ACC112 (cell line): ENCODE data around the gene IP6K2.

ENCODE experiments used
- H2AFZ ChIP-seq: fragments of 200-600 bp; sonication (generic); one replicate; pipeline ENCODE4 v1.6.0; 2017; ENCODE audit warnings: antibody characterized with exemption, low read length; ENCODE audit not compliant: unreplicated experiment
- H3K27ac ChIP-seq: fragments of 200-600 bp; sonication (generic); 2 replicates; pipeline ENCODE4 v1.5.1; 2014; ENCODE audit warnings: low read depth, mild to moderate bottlenecking, antibody characterized with exemption, low read length, moderate library complexity
- H3K27me3 ChIP-seq: fragments of 200-600 bp; sonication (generic); 2 replicates; pipeline ENCODE4 v1.6.1; 2014; ENCODE audit warnings: mild to moderate bottlenecking, antibody characterized with exemption, low read length, moderate library complexity, mixed read lengths; ENCODE audit not compliant: insufficient read depth
- H3K36me3 ChIP-seq: fragments of 200-600 bp; sonication (generic); 2 replicates; pipeline ENCODE4 v1.6.1; 2016; ENCODE audit warnings: mild to moderate bottlenecking, antibody characterized with exemption, low read length, moderate library complexity, mixed read lengths; ENCODE audit not compliant: insufficient read depth
- H3K4me1 ChIP-seq: fragments of 200-600 bp; sonication (generic); one replicate; pipeline ENCODE4 v1.6.1; 2016; ENCODE audit warnings: low read length, mixed read lengths; ENCODE audit not compliant: insufficient read depth, unreplicated experiment, control insufficient read depth
- H3K4me3 ChIP-seq: fragments of 200-600 bp; sonication (generic); 2 replicates; pipeline ENCODE4 v1.5.1; 2014; ENCODE audit warnings: mild to moderate bottlenecking, low read depth, low read length
- H3K79me2 ChIP-seq: fragments of 200-600 bp; sonication (generic); one replicate; pipeline ENCODE4 v1.6.0; 2016; ENCODE audit warnings: low read length; ENCODE audit not compliant: control insufficient read depth, unreplicated experiment, insufficient read depth

Gene IP6K2

DNA sequence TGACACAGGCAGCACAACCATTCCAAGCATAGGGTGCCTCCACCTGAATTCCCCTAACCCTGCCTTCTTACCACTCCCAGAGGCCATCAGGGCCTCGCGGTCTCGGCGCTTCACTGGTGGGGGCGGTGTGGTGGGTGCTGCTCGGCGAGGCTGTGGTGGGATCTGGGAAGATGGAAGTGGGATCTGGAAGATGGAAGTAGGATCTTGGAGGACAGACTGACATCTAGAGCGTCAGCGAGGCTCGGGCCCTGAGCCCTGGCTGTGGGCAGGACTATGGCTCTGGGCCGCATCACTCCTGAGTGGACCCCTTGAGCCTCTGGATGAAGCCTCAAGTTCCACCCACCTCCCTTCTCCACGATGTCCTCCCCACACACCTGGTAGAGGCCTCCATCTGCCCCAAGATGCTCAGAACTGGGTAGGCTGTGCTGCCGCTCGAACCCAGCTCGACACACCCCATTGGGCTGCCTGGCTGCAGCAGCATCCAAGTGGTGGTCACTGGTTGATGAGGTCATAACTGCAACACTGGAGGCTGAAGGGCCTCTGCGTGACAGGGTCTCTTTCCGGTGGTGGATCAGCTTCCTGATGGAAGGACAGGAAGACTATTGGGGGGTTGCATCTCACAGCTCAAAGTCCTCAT is 34.9 kb downstream of the IP6K2 start:
- Histone ChIP-seq H3K27me3 (no peaks in the 10 kb centered on the region), H3K27ac (no peak overlapping the region), H3K4me1 (peaks cover 21% of the 10 kb centered on the region), H3K4me3 (no peak overlapping the region), H3K36me3 (peaks cover 16% of the 10 kb centered on the region; the same call in 1 of the 2 replicates), H2AFZ (no peak overlapping the region), H3K79me2 (peaks cover 25% of the 10 kb centered on the region)

DNA sequence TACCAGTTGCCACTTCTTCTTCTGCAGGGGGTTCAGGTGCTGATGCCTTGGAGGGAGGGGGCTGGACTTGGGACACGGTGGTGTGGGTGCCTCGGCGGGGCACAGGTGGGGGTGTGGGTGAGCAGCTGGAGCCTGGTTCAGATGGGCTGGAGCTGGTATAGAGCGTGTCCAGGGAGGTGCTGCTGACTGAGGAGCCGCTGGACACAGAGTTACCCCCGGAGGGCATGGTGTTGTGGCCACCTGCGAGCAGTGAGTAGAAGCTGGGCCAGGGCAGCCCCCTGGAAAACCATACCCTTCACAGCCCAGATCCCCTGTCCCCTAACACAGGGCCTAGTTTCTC is 35.5 kb downstream of the IP6K2 start:
- H2AFZ ChIP-seq: no peak overlapping the region
- no peak overlapping the region for H3K4me3 ChIP-seq
- peaks cover 25% of the 10 kb centered on the region for H3K79me2 ChIP-seq
- H3K27me3 ChIP-seq: no peaks in the 10 kb centered on the region
- peaks cover 16% of the 10 kb centered on the region; the same call in 1 of the 2 replicates for H3K36me3 ChIP-seq
- H3K27ac ChIP-seq: no peak overlapping the region
- peaks cover 21% of the 10 kb centered on the region for H3K4me1 ChIP-seq

DNA sequence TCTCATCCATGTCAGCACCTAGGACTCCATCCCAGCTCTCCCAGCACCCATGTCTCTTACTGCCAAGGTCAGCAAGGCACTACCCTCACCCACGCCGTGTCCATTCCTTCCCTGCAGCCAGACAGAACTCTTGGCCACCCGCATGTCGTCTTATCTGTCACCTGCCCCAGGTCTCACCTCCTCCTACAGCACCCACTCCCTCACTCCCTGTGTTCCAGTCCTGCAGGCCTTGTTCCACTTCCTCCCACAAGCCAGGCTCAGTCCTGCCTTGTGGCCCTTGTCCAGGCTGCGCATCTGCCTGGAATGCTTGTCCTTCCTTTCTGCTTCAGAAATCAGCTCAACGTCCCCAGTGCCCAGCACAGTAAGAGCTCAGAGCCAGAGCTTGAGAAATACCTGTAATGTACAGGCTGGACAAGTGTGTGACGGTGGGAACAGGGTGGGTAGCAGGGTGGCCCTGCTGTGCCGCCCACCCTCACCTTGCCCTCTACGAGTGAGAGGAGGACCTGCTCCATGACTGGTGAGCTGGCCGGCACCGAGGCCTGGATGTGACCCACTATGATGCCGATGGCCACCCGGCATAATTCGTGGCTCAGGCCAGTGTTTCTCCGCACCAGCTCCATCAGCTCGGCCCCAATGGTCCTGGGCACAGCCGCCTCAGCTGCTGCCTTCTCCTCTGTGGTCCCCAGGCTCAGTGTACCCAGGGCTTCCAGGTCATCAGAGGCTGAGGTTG is 36.0 kb downstream of the IP6K2 start:
- peaks cover 16% of the 10 kb centered on the region; the same call in 1 of the 2 replicates for H3K36me3 ChIP-seq

DNA sequence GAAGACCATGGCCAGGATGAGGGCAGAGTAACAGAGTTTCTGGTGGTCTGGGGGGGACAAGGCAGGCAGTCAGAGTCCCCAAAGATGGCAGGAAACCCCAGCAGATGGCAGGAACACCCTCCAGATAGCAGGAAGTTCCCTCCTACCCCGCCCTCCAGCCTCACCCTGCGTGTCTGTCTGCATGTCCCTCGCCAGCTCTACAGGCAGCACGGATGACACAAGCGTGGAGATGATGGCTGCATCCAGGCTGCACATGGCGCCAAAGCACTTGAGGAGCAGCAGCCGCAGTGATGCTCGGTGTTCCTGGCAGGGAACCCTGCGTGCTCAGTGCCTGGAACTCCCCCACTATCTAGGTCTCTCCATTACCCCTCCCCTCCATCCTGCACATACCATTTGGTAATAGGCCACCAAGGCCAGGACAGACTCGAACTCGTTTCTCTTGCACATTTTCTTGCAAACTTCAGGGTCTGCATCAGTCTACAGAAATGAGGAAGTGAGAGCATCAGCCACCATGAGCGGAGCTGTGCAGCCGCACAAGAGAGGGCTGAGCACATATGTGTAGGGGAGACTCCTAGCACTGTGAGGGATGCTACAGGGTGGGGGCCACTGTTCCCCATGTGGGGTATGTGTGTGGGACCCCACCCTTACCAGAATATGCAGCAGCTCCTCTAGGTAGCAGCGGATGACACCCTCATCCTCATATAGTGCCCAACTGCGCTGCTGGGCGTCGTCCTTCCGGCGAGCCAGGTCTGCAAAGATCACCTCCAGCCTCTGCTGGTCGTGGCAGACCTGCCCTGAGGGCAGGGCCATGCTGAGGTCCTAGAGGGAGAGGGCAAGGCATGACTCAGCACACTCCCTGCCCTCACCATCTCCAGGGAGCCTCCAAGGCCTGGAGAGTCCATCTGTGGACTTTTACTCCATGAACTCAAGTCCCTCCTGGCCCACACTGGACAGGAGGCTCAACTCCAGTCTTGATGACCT is 37.3 kb downstream of the IP6K2 start:
- H3K79me2 ChIP-seq: peaks cover 17% of the 10 kb centered on the region
- H3K27me3 ChIP-seq: no peaks in the 10 kb centered on the region
- peaks cover 21% of the 10 kb centered on the region for H3K4me1 ChIP-seq
- H3K4me3 ChIP-seq: no peak overlapping the region
- peaks cover 16% of the 10 kb centered on the region; the same call in 1 of the 2 replicates for H3K36me3 ChIP-seq
- no peak overlapping the region for H3K27ac ChIP-seq
- H2AFZ ChIP-seq: no peak overlapping the region

More for the DNA sequence above, 36.0 kb downstream of the IP6K2 start:
- Histone ChIP-seq H3K27me3 (no peaks in the 10 kb centered on the region), H3K4me1 (peaks cover 21% of the 10 kb centered on the region), H3K4me3 (no peak overlapping the region), H3K27ac (no peak overlapping the region), H3K79me2 (peaks cover 25% of the 10 kb centered on the region), H2AFZ (no peak overlapping the region)

DNA sequence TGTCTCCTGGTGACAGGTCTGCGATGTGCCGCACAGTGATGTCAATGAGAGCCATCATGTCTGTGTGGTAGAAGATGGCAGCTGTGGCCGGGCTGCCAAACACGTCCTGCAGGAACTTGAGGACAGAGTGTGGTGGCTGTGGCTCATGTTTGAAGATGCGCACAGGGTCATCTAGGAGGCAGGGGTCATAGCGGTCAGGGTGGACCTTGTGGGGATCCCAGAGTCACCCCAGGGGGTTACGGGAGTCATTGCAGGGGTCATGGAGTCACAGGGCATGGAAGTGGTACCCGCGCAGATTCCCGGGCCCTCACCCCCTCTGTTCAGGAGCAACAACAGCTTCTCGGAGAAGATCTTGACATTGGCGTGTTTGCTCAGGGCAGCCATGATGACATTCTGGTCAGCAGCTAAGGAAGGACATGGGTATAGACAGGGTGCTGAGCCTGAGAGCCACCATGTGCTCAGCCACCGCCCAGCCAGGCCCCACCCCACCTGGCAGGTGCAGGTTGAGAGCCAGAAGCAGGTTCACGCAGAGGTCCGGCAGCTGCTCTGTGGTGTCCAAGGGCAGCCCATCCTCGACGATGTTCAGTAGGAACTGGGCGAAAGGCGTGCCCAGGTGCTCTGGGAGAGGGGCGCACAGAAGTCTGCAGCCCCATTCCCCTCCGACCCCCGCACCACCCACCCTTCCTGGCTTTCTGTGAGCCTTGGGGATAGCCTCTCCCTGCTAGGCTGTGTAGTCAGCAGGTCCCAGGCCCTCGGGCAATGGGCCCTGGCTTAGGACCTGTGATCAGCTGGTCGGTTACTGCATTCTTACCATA is 38.2 kb downstream of the IP6K2 start:
- Histone ChIP-seq H3K36me3 (peaks cover 16% of the 10 kb centered on the region; the same call in 1 of the 2 replicates), H2AFZ (no peak overlapping the region), H3K4me1 (peaks cover 13% of the 10 kb centered on the region), H3K27me3 (no peaks in the 10 kb centered on the region), H3K79me2 (peaks cover 7% of the 10 kb centered on the region), H3K4me3 (no peak overlapping the region), H3K27ac (no peak overlapping the region)

DNA sequence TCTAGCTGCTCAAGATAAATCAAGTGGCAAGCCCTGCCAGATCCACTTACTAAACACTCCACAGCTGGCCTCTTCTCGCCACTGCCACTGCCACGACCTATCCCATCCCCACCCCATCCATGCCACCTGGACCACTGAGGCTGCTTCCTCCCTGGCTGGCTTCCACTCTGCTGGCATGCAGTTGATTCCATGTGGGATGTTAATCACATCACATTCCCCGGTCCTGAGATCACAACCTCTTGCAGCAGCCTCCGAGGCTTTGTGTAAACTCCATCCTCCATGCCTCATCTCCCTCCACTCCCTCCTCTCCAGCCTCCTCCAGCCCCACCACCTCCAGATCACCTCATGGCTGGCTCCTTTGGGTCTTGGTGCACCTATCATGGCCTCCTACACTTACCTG is 39.0 kb downstream of the IP6K2 start:
- Histone ChIP-seq H3K79me2 (peaks cover 2% of the 10 kb centered on the region), H3K4me1 (peaks cover 6% of the 10 kb centered on the region), H3K4me3 (no peak overlapping the region), H2AFZ (no peak overlapping the region), H3K27me3 (no peaks in the 10 kb centered on the region), H3K27ac (no peak overlapping the region), H3K36me3 (peaks cover 16% of the 10 kb centered on the region; the same call in 1 of the 2 replicates)

DNA sequence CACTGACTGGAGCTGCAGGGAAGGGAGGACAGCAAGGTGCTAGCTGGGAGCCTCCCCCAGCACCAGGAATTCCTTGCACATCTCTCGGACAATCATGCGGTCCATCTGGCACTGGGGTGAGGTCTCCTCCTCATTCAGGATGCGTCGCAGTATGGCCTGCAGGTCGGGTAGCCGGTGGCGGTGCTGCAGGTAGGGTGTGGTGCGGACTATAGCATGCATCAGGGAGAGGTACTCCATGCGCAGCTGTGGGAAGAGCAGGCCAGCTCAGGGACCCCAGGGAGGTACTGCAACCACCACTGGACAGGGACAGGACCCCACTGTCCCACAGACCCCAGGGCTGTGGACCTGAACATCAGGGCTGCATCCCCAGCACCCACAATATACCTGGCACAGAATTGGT is 42.5 kb downstream of the IP6K2 start:
- no peak overlapping the region for H3K27ac ChIP-seq
- peaks cover 5% of the 10 kb centered on the region; the same call in 1 of the 2 replicates for H3K36me3 ChIP-seq
- no peak overlapping the region for H3K4me3 ChIP-seq
- H3K27me3 ChIP-seq: no peaks in the 10 kb centered on the region
- H2AFZ ChIP-seq: no peak overlapping the region
- H3K79me2 ChIP-seq: no peaks in the 10 kb centered on the region
- H3K4me1 ChIP-seq: no peaks in the 10 kb centered on the region

DNA sequence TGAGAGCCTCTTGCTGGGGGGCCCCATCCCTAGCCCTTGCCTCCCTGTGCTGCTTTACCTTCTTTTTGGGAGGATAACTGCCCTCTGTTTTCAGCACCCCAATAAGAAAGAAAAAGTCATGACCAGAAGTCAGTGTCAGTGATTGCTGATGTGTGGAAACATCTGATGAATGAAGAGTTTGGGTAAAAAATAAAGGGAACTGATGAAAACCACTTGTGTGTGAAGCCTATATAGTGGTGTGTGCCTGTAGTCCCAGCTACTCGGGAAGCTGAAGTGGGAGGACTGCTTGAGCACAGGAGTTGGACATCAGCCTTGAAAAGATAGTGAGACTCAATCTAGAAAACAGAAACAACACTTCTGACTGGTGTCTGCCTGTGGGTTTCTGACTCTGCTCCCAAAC is 44.5 kb downstream of the IP6K2 start:
- H3K4me1 ChIP-seq: no peaks in the 10 kb centered on the region
- H3K4me3 ChIP-seq: no peak overlapping the region
- no peak overlapping the region for H2AFZ ChIP-seq
- no peak overlapping the region for H3K27ac ChIP-seq
- H3K36me3 ChIP-seq: peaks cover 3% of the 10 kb centered on the region; the same call in 1 of the 2 replicates
- H3K27me3 ChIP-seq: no peaks in the 10 kb centered on the region
- no peaks in the 10 kb centered on the region for H3K79me2 ChIP-seq

DNA sequence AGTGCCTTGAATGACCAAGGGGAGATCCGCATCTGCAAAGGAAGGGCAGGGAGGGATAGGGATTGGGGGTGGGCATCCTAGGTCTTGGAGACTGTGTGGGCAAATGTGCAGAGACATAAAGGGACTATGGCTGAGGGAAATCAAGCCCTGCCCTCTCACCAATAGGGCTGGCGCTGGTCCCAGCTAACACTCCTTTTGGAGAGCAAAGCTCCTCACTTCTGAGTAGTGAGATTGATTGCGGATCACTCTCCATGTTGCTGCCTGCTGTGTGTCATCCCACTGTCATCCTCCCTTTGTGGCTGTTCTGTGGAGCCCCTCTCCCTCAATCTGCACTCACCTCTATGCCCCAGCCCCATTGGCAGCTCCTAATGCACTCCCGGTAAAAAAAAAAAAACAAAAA is 52.1 kb downstream of the IP6K2 start:
- Histone ChIP-seq H2AFZ (no peak overlapping the region), H3K4me1 (peaks cover 11% of the 10 kb centered on the region), H3K27ac (no peak overlapping the region), H3K79me2 (no peaks in the 10 kb centered on the region), H3K4me3 (no peak overlapping the region), H3K36me3 (0 out of 2 replicates have a peak, but pooled peaks cover 5% of the 10 kb centered on the region), H3K27me3 (no peaks in the 10 kb centered on the region)

DNA sequence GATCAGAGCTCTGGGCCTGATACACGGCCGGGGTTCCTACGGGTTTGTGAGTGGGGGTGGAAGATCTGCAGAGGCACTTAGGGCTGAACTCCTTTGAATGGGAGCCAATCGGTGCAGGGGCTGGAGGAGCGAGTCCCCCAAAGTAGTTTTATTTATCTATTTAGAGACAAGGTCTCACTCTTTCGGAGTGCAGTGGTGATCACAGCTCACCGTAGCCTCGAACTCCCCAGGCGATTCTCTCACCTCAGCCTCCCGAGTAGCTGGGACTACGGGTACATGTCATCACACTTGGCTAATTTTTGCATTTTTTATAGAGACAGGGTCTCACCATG is 52.7 kb downstream of the IP6K2 start:
- H2AFZ ChIP-seq: no peak overlapping the region

More for the DNA sequence above, 52.7 kb downstream of the IP6K2 start:
- H3K79me2 ChIP-seq: no peaks in the 10 kb centered on the region
- peaks cover 11% of the 10 kb centered on the region for H3K4me1 ChIP-seq
- H3K36me3 ChIP-seq: 0 out of 2 replicates have a peak, but pooled peaks cover 7% of the 10 kb centered on the region
- H3K27me3 ChIP-seq: no peaks in the 10 kb centered on the region
- peak overlapping the region; percentile 97 for H3K27ac ChIP-seq
- H3K4me3 ChIP-seq: peak overlapping the region; percentile 3; the same call in 1 of the 2 replicates
